ENCODE results near the gene MTHFSD.
A peak's percentile ranks its signal among the peaks of the same experiment; 100 is the strongest.

Gene MTHFSD, protein sequence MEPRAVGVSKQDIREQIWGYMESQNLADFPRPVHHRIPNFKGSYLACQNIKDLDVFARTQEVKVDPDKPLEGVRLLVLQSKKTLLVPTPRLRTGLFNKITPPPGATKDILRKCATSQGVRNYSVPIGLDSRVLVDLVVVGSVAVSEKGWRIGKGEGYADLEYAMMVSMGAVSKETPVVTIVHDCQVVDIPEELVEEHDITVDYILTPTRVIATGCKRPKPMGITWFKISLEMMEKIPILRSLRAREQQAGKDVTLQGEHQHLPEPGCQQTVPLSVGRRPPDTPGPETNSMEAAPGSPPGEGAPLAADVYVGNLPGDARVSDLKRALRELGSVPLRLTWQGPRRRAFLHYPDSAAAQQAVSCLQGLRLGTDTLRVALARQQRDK

DNA sequence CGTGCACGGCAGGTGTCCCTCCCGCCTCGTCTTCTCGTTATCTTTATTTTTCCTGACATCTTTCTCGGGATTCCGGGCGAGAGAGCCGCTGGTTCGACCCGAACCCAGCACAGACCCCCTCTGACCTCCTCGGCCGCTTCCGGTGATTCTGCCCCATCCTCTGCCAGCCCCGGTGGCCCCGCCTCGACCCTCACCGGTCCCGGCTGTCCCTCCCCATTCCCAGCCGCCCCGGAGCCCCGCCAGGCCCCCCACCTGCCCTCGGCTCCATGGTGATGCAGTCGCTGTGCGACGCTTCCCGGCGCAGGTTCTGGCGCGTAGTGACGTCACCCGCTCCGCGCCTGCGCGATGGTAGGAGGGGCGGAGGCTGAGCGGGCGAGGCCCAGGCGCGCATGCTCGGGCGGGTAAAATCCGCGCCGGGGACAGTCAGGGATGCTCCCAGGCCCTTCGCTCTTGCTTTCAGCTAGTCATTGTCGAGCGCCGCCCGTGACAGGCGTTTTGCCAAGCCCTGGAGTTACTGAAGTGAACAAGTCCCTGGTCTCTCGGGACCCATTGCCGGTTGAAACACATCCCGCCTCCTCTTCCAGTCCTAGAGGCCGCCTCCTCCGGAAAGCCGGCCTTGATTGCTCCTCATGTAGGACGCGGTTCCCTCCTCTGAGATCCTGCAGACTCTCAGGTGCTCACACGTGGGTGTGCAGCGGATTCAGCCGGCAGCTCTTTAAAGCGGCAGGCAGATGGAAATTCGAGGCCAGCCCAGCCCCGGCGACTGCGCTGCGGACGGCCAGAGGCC lies at the start of gene MTHFSD:
TSS of gene MTHFSD (minus strand) at position 319 of the 787 bp plus-strand sequence. CDS start at position 268, 51 bp downstream.
- DNase-seq (ENCODE audit: low spot score), result peak; percentile 96
- H3K27ac ChIP-seq, result peak within 1 kb of the TSS; percentile 90 to 91
- H3K4me3 ChIP-seq, result peak within 1 kb of the TSS; percentile 97
- TF ChIP-seq, protein P1, sequence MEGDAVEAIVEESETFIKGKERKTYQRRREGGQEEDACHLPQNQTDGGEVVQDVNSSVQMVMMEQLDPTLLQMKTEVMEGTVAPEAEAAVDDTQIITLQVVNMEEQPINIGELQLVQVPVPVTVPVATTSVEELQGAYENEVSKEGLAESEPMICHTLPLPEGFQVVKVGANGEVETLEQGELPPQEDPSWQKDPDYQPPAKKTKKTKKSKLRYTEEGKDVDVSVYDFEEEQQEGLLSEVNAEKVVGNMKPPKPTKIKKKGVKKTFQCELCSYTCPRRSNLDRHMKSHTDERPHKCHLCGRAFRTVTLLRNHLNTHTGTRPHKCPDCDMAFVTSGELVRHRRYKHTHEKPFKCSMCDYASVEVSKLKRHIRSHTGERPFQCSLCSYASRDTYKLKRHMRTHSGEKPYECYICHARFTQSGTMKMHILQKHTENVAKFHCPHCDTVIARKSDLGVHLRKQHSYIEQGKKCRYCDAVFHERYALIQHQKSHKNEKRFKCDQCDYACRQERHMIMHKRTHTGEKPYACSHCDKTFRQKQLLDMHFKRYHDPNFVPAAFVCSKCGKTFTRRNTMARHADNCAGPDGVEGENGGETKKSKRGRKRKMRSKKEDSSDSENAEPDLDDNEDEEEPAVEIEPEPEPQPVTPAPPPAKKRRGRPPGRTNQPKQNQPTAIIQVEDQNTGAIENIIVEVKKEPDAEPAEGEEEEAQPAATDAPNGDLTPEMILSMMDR (IDR thresholded peaks at IDR 0.05), result no peak

DNA sequence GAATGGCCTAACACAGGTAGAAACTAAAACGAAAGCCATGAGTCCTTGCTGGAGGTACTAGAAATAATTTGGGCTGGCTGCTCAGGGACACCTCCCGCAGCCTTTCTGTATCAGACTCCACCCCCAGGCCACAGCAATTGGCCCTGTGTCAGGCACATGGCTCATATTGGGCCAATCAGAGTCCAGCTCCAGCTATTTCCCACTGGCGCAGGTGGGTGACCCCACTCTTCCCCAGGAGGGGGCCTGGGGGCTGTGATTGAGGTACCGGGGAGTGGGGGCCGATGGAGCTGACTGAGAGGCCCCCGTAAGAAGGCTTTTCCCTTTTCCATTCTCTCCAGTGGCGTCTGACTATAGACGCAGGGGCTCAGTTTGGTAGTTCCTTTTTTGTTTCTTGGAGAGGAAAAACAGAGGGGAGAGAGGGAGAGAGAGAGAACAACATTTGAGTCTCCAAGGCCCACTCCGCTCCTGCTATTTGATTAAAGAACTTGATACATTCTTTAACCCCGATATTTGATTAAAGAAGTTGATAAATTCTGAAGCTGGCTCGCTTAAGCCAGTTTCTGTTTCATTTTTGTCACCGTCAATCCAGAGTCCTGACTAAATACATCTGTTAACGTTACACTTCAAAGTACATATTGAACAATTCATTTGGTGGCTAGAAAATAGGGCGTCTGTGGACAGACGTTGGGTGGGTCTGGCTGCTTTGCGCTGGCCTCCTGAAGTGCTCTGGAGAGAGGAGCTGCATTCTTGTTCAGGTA lies 49.6 kb upstream of the MTHFSD start:
- Histone ChIP-seq H3K27ac (peak overlapping the region; percentile 85 to 87), H3K4me3 (peak overlapping the region; percentile 50)
- TF ChIP-seq, protein P1 (IDR thresholded peaks at IDR 0.05), result no peak
- DNase-seq (ENCODE audit: low spot score), result no peak

DNA sequence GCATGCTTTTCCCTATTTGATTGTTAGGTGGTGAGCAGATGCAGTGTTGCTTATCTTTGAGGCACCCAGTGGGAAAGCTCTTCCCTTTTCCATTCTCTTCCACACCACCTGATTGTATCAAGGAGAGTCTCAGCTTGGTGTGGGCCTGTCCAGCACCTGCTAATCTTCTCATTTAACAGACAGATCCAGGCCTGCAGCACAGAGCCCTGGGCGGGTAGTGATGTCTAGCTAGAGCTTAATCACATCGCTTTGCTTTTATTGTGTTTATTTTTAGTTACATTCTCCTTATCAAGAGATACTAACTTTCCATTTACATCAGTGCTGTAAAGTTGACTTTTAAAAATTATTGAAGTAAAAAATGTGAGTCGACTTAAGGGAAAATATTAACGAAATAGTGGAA lies 47.5 kb upstream of the MTHFSD start:
- DNase-seq (ENCODE audit: low spot score), result no peak
- peak overlapping the region; percentile 65 to 84 for H3K27ac ChIP-seq

DNA sequence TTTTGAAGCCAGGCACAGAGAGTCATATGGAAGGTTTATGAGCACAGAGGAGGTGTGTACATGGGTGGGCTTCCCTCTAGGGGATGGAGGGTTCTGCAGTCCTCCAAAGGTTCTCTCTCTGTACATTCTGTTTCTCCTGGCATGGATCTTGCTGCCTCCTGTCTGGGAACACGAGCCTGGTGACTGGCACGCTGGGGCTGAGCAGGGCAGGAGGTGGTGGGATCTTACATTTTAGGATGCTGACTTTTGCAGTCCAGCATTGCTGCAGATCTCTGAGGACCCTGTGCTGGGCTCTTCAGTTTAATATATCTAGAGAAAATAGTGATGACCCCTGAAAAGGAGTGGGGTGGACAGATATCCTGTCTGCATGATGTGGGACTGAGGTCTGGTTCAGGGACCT lies 46.3 kb upstream of the MTHFSD start:
- TF ChIP-seq, protein P1 (IDR thresholded peaks at IDR 0.05), result no peak
- no peak overlapping the region for H3K4me3 ChIP-seq
- DNase-seq (ENCODE audit: low spot score), result no peak
- peak overlapping the region; percentile 10 to 73 for H3K27ac ChIP-seq

More for the DNA sequence above, 47.5 kb upstream of the MTHFSD start:
- TF ChIP-seq, protein P1 (IDR thresholded peaks at IDR 0.05), result no peak
- no peak overlapping the region for H3K4me3 ChIP-seq

DNA sequence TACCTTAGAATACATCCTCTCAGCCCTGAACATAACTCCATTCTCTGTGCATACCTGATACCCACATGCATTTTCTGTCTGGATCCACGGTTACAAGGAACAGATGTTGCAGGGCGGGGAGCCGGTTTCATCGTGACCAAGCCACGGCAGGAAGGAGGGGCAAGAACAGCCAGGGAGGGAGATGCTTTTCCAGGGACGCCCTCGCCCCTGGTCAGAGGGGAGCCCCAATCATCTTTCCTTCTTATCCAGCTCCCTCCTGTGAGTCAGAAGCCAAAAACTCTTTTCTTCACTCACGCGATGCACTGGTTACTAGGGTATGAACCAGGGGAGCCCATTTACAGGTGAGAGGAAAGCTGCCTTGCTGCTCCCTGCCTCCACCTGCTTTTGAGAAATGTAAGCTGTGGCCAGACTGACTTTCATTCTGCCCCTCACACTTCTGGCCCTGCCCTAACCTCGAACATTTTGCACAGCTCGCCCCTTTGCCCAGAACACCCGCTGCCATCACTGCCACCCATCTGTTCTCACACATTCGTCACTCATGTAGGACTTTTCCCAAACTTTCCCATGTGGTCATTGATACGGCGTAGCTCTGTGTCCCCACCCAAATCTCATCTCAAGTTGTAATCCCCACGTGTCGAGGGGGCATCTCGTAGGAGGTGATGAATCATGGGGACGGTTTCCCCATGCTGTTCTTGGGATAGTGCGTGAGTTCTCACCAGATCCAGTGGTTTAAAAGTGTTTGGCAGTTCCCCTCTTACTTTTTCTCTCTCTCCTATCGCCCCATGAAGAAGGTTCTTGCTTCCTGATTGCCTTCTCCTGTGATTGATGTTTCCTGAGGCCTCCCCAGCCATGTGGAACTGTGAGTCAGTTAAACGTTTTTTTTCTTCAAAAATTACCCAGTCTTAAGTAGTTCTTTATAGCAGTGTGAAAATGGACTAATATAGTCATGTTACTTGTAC lies 43.9 kb upstream of the MTHFSD start:
- H3K27ac ChIP-seq, result peak overlapping the region; percentile 79 to 93
- H3K4me3 ChIP-seq, result peak overlapping the region; percentile 37
- TF ChIP-seq, protein P1 (IDR thresholded peaks at IDR 0.05), result no peak
- DNase-seq (ENCODE audit: low spot score), result no peak

Data from coronary artery (tissue), 2 donors.